Activated CD4-positive, CD25-positive, alpha-beta regulatory T cell treated with anti-CD3 and anti-CD28 coated beads, Interleukin-2, amount 50 U/mL, for 72 hours (primary cell): Measurements from ENCODE around the gene GLIS1.

Experiments
- DNase-seq: peaks from one replicate; pipeline ENCODE4 v3.0.0; 2021

The GLIS1 gene

DNA sequence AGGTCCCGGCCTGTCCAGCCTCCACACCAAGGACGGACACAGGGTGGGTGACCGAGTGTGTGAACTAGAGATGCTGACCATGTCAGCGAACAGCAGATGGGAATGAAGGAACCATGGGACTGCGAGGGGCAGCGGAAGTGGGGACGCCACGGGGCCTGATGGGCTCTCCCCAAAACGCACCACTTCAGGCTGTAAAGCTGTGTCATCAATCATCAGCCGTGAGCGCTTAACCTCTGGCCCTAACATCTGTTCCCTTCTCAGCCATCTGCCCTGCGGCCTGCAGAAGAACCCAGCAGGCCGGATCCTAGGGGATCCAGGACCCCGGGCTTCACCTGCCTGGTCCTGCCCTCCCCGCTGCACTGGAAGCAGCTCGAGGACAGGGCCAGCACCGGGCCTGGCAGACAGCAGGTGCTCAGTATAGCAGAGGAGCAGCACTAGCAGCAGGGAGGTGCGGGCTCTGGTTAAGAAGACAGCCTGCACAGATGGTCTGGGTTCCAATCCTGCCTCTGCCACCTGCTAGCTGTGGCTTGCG is 221.1 kb downstream of the GLIS1 start:
- DNase-seq, result no peak

DNA sequence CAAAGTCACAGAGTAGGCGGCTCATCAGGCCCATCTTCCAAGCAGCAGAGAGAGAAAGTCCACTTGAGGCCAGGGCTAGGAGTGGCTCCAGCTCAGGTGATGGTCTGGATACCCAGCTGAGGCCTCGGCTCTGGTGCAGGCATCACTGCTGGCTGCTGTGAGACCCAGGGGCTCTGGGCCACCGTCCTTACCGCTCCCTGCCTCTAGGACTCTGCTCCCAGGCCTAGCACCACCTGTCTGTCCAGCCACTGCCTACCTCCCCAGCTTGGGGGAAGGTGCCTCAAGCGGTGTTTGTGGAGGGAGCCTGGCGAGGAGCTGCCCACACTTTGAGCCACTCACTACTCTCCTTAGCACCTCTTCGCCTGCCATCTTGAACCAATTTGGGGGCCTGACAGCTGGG is 221.9 kb downstream of the GLIS1 start:
- no peak for DNase-seq

DNA sequence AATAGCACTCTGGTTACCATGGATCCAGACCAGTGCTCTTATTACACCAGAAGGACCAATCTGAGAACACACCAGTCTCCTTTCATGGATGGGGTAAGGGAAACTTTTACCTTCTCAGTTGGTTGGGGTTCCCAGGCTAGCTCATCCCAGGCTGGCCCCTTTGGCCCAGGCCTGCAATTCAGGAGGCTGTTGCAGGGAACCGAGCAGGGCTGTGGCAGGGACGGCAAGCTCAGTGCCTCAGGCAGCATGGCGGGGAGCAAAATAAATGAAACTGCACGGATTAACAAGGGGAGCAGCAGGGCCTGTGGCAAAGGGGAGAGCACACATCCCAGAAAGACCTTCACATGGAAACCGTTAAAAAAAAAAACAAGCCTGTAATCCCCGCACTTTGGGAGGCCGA is 222.8 kb downstream of the GLIS1 start:
- no peak for DNase-seq

DNA sequence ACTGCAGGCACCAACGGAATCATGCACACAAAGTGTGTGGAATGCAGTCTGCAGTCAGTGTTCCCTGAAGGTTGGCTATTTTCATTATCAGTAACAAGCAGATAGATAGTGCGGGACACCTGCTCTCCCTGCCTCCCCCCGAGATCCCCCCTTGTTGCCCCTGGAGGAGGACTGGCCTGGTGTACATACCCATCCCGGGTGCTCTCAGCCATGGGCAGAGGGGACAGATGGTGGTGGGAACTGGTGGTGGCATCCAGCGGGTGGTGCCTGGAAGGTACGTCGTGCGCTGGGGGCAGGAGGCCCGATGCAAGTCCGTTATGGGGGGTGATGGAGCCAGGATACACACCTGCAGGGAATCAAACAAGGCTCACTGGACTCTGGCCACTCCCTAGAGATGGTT is 224.5 kb downstream of the GLIS1 start:
- DNase-seq, result no peak

DNA sequence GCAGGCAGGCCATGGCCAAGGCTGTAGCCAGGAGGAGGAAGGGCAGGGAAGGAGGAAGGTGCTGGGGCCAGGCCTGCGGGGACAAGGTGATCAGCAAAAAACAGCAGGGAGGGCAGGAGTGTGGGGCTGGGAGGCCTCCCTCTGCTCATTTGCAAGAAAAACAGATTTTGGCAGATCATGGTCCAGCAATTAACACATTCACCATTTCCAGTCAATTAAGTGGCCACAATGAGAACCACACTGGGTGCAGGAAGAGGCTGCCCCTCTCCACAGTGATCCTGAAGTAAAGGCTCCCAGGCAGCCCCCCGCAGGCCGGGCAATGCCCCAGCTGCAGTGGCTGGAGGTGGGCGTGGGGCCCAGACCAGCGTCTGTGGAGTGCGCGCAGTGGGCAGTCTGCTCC is 225.1 kb downstream of the GLIS1 start:
- DNase-seq, result no peak

DNA sequence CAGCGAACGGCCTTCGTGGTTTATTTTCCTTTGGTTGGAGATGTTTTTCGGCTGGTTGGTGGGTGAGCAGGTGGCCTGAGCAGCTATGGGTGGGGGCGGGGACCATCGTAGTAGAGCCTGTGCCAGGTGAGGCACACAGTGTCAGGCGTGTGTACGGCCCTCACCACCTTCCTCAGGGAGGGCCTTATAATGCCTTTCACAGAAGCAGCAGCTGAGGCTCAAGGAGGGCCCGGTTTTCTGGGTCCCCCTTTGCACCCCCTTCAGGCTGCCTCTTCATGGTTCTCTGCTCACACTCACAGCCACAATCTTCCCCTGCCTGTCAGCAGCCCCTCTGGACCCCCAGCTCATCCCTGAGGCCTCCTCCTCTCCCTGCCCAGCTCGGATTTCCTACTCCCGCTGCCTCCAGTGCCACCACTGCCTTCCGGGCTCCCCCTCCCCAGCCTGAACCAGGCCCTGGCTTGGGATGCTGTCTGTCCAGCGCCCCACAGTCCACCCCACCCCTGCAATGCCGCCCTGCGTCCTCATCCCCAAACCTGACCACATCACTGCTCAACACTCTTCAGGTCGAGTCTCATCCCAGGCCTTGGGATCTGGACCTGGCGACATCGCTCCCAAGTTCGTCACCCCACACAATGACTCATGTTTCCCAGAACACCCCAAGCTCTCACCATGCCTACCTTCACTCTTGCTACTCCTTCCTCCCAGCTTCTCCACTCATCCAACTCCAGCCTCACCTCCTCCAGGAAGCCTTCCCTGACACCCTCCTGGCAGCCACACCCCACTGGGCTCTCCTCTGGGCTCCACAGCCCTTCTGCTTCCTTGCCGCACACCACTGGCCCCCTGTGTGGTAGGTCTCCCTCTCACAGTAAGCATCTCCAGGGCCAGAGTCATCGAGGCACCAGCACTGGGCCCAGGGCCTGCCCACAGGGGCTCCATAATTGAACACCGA is 225.9 kb downstream of the GLIS1 start:
- no peak for DNase-seq

DNA sequence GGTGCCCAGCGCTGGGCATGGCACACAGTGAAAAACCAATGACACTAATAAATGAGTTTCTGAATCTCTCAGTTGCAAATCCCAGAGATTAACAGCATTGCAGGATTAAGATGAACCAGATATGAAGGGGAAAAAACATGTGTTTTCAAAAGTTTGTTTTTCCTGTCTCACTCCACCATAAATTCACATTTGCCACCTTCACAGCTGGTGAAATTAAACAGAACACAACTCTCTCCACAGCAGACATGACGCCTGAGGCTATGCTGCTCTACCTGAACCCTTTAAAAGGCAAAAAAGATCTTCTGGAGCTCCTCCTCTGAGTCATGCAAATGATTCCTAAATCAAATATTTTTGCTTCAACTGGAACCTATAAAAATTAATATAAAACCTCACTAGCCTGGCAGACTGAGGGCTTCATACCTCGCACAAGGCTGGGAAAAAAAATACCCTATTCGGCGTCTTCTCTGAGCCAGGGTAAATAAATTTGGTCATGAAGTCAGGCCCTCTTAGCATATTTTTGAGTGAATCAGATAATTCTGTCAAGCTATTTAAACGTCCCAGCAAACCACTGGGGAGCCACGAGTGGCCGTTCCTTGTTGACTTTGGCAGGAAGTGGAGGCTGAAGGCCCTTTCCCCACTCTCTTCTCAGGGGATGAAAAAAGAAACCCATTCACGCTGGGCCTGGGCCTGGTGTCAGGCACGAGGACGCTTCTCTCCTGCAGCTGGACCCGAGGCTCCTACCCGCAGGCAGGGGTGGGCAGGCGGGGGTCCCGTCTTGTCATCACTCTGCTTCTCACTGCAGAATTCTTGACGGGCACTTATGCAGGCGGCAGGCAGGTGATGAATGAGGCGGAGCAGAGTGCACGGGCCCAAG is 226.8 kb downstream of the GLIS1 start:
- no peak for DNase-seq

DNA sequence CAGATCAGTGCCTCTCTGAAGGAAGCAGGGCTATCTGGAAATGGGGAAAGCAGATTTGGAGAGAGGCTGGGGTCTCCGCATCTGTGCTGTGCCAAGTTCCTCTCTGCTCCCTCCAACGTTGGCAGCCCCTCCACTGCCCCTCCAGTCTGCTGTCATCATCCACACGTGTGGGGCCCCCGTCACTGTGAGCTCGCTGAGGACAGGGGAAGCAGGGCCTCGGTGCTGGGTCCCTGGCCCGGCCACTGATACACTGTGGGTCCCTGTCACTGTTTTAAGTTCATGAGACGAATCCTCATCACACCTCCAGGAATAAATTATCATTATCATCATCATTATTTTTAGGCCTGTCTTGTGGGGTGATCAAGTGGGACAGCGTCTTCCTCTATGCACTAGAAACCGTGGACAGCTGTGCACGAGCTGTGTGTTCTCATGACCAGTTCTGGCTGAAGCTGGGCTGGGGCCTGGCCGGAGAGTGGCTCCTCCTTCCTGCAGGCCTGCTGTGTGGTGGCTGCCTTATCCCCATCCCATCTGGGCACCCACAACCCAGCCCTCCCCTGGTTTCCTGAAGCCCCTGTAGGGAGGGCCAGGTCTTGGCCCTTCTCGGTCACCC is 227.5 kb downstream of the GLIS1 start:
- no peak for DNase-seq

DNA sequence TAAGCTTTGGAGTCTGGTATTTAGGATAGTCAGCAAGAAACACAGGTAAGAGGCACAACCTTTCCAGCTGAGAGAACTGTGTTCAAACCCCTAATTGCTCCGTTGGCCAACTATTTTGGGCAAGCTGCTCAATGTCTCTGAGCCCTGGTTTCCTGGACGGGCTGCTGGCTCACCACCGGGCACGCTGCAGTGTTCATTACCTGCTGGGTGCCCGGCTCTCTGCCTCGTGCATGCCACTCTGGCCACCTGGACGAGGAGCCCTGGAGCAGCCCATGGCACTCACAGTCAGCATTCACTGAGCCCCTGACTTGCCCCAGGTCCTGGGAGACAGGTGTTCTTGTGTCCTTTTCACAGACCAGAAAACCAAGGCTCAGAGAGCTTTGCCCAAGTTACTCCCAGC is 228.7 kb downstream of the GLIS1 start:
- no peak for DNase-seq

DNA sequence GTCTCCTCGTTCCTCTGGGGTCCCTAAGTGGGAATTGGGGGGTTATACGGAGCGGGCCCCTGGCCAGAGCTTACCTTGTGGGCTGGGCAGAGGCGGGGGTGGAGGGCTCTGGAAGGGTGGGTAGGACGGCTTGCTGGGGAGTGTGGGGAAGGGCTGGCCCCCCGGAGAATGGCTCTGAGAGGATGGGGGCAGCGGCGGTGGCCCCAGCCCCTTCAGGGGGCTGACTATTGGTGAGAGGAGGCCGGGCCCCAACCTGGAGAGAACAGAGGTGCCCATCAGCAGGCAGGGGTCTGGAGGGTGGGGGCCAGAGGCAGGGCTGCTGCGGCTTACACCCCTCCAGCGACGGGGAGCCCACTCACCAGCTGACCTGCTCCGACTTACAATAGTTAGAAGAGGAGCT is 229.2 kb downstream of the GLIS1 start:
- DNase-seq, result no peak

DNA sequence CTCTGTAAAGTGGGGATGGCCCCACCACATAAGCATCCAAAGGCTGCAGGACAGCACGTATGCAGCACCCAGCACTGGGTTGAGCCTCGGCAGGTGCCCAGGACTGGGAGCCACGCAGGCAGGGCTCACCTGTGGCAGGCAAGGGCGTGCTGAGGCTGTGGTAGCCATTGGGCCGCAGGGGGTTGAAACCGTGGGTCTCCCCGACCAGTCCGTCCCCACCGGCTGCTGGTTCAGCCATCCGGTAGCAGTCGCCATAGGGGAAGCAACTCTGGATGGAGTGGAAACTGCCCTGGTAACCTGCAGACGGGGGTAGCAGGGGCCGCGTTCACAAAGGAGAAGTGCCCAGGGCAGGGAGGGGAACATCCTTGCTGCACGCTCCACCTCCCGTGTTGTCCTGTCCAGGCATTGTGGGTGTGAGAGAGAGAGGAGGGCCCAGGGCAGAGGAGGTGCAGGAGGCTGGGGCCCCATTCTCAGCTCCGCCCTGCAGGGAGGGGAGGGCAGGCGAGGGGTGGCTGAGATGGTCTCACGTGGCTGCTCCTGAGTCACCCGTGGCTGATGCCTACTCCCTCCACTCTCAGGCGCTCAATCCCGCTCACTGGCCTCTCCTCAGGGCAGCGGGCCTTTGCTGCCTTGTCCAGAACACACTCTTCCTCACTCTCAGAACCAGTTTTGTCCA is 229.8 kb downstream of the GLIS1 start:
- no peak for DNase-seq

DNA sequence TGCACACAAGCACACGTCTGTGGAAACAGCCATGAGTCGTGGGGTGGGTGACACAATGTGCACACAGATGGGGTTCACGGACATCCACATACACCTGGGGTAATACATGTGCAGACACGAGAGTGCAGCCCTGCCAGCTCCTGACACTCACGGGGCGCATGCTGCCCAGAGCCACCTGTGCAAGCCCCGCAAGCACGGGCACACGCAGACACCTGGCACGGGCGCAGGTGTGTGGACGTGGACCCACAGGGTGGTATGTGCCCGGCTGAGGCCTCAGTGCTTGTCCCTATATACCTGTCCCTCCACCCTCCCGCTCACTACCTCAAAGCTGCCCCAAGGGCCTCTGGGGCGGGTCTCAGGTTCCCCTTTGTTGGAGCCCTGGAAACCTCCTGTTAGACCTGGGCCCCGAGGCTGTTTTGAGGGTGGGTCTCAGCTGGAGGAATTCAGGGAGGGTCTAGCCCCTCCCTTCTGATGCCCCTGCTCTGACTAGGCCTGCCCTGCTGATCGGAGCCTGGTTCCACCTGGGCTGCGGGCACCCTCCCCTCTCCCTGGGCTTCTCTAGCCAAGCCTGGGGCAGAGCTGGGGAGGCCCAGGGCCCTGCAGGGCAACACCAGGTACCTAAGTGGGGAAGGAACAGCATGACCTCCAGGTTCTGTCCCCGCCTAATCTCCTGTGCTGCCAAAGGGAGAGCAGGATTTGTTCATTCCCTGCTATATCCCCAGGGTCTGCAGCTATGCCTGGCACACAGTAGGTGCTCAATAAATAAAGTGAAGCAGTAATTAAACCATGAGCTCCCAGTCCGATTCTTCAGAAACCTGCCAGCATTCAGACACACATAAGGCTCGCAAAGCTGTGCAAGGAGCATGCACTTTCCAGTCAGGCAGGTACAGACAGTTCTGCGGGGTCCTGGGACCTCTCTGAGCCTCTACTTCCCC is 230.6 kb downstream of the GLIS1 start:
- no peak for DNase-seq

DNA sequence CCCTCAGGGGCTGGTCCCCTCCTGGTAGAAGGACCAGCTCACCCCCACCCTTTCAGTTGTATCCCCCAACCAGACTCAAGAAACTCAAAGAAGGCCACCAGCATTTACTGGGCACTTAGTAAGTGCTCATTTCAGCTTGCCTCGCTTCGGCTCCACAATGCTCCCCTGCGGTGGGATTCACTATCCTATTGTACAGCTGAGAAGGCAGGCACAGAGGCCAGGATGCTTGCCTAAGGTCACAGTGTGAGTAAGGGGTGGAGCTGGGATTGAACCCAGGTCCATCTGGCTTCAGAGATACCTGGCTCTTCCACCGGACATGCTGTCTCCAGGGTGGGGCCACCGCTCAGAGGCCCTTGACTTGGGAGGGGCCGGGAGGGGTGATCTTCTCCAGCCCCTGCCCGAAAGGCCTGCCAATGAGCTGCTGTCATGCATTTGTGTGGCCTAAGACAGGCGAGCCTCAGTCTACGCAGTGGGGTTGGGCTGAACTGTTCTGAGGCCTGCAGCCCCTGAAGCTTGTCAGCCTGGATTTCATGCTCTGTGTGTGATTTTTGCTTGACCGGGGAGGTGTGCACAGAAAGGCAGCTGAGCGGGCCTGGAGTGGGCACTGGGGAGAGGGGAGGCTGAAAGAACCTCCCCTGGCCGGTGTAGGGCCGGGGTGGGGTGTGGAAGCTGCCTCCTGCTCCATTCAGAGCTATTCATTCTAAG is 231.7 kb downstream of the GLIS1 start:
- DNase-seq, result no peak

DNA sequence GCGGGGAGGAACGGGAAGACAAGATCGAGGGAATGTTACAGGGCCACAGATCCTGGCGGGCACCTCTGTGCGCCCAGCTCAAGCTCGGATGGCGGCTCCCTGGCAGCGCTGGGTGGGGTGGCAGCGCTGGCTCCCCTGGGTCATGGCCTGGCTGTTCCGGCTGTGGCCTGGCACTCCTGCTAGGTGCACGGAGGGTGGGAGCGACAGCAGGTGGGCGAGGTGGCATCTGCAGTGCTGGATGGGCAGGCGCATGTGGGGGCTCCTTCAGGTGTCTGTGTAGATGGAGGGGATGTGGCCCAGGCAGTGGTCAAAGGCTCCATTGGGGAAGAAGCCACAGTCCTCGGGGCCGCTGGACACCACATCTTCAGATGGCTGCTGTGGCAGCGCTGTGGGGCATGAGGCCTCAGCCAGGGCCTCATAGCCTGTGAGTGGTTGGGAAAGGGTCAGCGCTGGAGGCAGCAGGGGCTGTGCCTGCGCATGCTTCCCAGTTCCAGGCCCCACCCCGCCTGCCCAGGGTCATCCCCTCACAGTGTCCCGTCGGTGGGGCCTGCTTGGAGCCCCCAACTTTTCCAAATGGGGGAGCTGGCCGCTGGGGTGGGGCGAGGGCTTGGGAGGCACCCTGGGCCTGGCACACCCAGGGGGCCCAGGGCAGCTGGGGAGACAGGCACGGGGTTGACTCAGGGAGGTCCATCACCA is 232.5 kb downstream of the GLIS1 start:
- no peak for DNase-seq

DNA sequence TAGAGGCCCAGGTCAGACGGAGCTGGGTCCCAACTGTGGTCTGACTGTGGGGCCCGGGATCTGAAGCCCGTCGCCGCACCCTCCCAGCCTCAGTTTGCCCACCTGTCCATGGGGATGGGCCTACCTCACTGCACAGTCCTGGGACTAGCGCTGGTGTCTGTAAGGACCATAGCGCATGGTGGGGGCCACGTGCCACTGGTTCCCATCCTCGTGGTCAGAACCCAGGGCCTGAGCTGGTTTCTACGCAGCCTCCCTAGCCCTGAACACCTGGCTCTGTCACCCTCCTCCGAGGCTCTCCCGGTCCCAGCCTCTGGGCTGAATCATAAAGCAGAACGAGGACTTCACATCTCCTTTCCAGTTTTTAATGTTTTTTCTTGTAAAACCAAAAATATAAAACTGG is 233.1 kb downstream of the GLIS1 start:
- no peak for DNase-seq

DNA sequence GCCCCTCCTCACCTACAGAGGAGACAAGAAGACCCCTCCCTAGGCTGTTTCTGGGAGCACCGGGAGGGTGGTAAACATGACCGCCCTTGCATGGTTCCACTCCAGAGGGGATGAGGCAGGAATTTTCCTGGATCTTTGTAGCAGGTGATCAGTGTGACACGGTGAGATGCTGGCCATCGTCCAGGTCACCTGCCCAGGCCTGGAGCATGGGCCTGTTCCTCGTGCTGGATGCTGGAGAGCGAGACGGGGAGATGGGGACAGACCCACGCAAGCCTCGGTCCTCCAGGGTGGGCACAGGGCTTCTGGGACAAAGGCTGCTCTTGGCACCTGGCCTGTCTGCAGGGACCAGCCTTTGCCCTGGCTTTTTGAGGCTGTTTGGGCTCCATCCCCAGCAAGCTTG is 233.6 kb downstream of the GLIS1 start:
- no peak for DNase-seq

DNA sequence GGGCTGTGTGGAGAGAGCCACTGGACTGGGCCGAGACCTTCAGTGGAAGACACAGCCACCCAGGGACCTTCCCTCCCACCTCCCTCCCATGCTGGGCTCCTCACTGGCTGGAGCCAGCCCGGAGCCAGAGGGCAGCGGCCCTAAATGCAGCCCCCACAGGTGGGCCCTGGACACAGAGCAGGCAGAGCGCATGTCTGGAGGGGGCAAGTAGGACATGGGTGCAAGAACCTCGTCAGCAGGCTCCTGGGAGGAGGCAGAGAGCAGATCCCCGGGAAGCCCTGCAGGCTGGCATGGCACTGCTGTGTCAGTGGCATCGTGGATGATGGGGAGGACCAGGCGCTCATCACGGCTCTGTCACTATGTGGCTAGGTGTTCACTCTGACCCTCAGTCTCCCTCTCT is 234.1 kb downstream of the GLIS1 start:
- DNase-seq, result no peak

DNA sequence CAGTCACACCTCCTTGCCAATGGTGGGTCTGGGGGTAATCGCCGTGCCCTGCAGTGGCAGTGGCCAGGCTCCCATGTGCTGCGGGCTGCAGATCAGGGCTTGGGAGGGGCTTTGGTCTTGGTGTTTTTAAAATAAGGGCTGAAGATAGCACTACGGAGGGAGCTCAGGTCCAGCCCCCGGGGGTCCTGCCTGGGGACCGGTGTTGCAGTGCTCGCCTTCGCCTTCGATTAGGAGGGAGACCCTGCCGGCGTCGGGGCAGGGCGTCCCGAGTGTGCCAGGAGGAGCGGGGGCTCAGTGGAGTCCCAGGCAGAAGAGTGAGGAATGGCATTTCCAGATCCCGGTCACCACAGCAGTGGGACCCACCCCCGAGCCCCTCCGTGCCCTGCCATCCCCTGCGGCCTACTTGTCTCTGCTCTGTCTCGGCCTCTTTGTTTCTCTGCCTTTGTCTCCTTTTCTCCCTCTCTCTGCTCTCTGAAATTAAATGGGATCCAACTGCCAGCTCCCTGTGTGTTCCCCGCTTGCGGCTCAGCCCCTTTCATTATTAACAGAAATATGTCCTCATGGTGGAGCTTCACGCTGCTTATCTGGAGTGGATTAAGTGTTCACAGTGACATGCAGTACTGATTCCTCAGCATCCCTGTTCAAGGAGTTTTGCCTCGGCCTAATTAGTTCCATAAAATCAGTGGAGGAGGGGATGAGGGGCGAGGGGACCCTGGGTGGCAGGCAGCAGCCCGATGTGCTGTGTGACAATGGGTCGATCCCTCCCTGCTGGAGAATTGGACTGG is 235.3 kb downstream of the GLIS1 start:
- DNase-seq, result no peak
